OCI-LY7 (cell line): ENCODE measurements around the gene SEMA6B. TPM values are rescaled to one million over a fixed set of nuclear protein-coding genes. Genes with fewer than 3 reads are reported as not detected.

ENCODE experiments used
- BruUV-seq: library from RNA; stranded (reverse); fragments of 400-500 nt; replicated peaks from 2 replicates; lab custom pipeline; 2021; lab: Mats Ljungman, UMichigan
- CTCF ChIA-PET: fragments of 300-600 bp; sonication (Branson Sonifier 250); formaldehyde crosslinking; loops from one replicate; lab custom pipeline; 2022; ENCODE audit warnings: antibody characterized with exemption; ENCODE audit not compliant: unreplicated experiment; lab: Charles Lee
- POLR2A ChIA-PET: fragments of 300-600 bp; sonication (Branson Sonifier 250); formaldehyde crosslinking; loops from one replicate; lab custom pipeline; 2022; ENCODE audit warnings: antibody characterized with exemption; lab: Charles Lee
- DNase-seq: peaks from one replicate; pipeline ENCODE4 v3.0.0-alpha.2; 2015; ENCODE audit warnings: low spot score
- H2AFZ ChIP-seq: fragments of 200-600 bp; sonication (generic), shearing (Covaris generic); 2 replicates; pipeline ENCODE4 v1.6.1; 2014; ENCODE audit warnings: mild to moderate bottlenecking, antibody characterized with exemption, low read length, moderate library complexity
- H3K27ac ChIP-seq: fragments of 200-600 bp; sonication (generic); 2 replicates; pipeline ENCODE4 v1.5.1; 2014; ENCODE audit warnings: mixed run types, low read depth, mild to moderate bottlenecking, moderate library complexity, low read length, inconsistent platforms; ENCODE audit not compliant: poor library complexity, severe bottlenecking
- H3K36me3 ChIP-seq: fragments of 200-600 bp; sonication (generic); 2 replicates; pipeline ENCODE4 v1.6.1; 2014; ENCODE audit warnings: mild to moderate bottlenecking, antibody characterized with exemption, low read length, moderate library complexity, mixed read lengths; ENCODE audit not compliant: insufficient read depth
- H3K4me1 ChIP-seq: fragments of 200-600 bp; sonication (generic); 2 replicates; pipeline ENCODE4 v1.5.1; 2014; ENCODE audit warnings: mild to moderate bottlenecking, low read length; ENCODE audit not compliant: insufficient read depth, poor library complexity, severe bottlenecking
- H3K4me2 ChIP-seq: fragments of 200-600 bp; sonication (generic); 2 replicates; pipeline ENCODE4 v1.6.1; 2014; ENCODE audit warnings: mild to moderate bottlenecking, low read length
- H3K4me3 ChIP-seq: fragments of 200-600 bp; sonication (generic); 2 replicates; pipeline ENCODE4 v1.5.1; 2014; ENCODE audit warnings: mild to moderate bottlenecking, low read depth, low read length; ENCODE audit not compliant: poor library complexity, severe bottlenecking
- H3K79me2 ChIP-seq: fragments of 200-600 bp; sonication (generic); 2 replicates; pipeline ENCODE4 v1.6.1; 2016; ENCODE audit warnings: low read depth, mild to moderate bottlenecking, low read length, moderate library complexity, mixed read lengths; ENCODE audit not compliant: insufficient read depth
- H3K9me2 ChIP-seq: fragments of 200-600 bp; sonication (generic); 2 replicates; pipeline ENCODE4 v1.6.1; 2016; ENCODE audit warnings: mild to moderate bottlenecking, low read length, mixed read lengths; ENCODE audit not compliant: insufficient read depth
- H3K9me3 ChIP-seq: fragments of 200-600 bp; sonication (generic); 2 replicates; pipeline ENCODE4 v1.6.1; 2014; ENCODE audit warnings: mild to moderate bottlenecking, mixed run types, low read length, mixed read lengths
- H4K20me1 ChIP-seq: fragments of 200-600 bp; sonication (generic); 2 replicates; pipeline ENCODE4 v1.6.1; 2014; ENCODE audit warnings: mild to moderate bottlenecking, antibody characterized with exemption, low read length, moderate library complexity, mixed read lengths; ENCODE audit not compliant: insufficient read depth
- EZH2phosphoT487 ChIP-seq: fragments of 200-600 bp; sonication (generic); IDR thresholded peaks from 2 replicates; pipeline ENCODE4 v1.6.1; 2018; ENCODE audit warnings: low read depth, borderline replicate concordance, mild to moderate bottlenecking, mixed run types, antibody characterized with exemption, low read length, moderate library complexity, mixed read lengths
- intact Hi-C: fragments of 100-400 bp; cut with micrococcal nuclease; formaldehyde crosslinking; loops from one replicate; pipeline ENCODE4 v1.10.0; 2022; ENCODE audit not compliant: unreplicated experiment
- total RNA-seq, 2 experiments: library from RNA; depleted of rRNA in 1 of 2; stranded (reverse); fragments of >200 nt in 1 of 2; shearing (Covaris generic) in 1 of 2; gene quantifications; 2 replicates each; pipeline ENCODE4 v1.2.3, GENCODE V29; 2014 to 2022
- TF ChIP-seq, protein P1 (sequence below): fragments of 200-600 bp; sonication (generic); conservative IDR thresholded peaks from 2 replicates; pipeline ENCODE4 v1.5.1; 2014; ENCODE audit warnings: mild to moderate bottlenecking, antibody characterized with exemption, low read length, moderate library complexity, mixed read lengths

SEMA6B gene
- total RNA-seq, 2 experiments from 2014 or later = not detected

DNA sequence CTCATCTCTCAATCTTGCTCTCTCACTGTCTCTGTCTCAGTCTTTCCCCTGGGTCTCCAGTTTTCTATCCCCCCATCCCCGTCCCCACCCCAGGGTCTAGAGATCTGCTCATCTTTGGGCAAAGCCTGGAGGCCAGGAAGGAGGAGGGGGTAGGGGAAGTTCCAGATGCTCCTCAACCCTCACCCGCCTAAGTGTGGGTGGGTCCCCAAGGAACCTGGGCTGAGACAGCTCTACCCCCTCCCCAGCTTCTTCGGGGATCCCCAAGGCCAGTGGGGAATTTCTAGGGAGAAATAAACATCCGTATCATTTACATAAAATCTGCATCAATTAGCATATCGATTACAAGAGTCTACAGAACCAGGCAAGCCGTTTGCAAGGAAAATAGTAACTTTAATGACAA, 31.8 kb upstream of the SEMA6B start:
- Histone ChIP-seq H3K4me1 (no peaks in the 10 kb centered on the region), H2AFZ (no peak overlapping the region), H3K4me2 (no peak overlapping the region), H3K79me2 (no peaks in the 10 kb centered on the region), H4K20me1 (no peaks in the 10 kb centered on the region), H3K9me2 (no peaks in the 10 kb centered on the region), H3K36me3 (no peaks in the 10 kb centered on the region), H3K4me3 (no peak overlapping the region), H3K27ac (no peak overlapping the region), H3K9me3 (no peaks in the 10 kb centered on the region)
- intact Hi-C loops = no loop called here
- POLR2A ChIA-PET = interaction anchor here (0.6 kb wide), 1 partner anchor 134 kb away, joined by 3 read pairs; the partner anchor contains the start of gene UBXN6
- no TSS peak for BruUV-seq
- no peak for DNase-seq
- TF ChIP-seq EZH2phosphoT487 = no peak
- TF ChIP-seq, protein P1, sequence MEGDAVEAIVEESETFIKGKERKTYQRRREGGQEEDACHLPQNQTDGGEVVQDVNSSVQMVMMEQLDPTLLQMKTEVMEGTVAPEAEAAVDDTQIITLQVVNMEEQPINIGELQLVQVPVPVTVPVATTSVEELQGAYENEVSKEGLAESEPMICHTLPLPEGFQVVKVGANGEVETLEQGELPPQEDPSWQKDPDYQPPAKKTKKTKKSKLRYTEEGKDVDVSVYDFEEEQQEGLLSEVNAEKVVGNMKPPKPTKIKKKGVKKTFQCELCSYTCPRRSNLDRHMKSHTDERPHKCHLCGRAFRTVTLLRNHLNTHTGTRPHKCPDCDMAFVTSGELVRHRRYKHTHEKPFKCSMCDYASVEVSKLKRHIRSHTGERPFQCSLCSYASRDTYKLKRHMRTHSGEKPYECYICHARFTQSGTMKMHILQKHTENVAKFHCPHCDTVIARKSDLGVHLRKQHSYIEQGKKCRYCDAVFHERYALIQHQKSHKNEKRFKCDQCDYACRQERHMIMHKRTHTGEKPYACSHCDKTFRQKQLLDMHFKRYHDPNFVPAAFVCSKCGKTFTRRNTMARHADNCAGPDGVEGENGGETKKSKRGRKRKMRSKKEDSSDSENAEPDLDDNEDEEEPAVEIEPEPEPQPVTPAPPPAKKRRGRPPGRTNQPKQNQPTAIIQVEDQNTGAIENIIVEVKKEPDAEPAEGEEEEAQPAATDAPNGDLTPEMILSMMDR = no peak
- CTCF ChIA-PET = no interaction called here

DNA sequence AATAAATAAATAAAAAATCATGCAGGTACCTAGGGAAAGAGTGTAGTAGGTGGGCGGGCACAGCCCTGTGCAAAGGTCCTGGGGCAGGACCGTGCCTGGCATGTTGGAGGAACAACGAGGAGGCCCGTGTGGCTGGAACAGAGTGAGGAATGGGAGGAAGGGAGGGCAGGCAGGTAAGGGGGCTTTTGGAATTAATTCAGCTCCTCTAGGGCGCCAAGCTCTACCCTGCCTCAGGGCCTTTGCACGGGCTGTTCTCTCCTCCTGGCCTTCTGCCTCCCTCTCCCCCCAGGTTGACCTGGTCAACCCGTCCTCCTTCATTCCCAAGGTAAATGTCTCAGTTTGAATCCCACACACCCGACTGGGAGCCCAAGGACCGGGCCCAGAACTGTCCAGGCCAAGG, 31.1 kb upstream of the SEMA6B start:
- ChIA-PET CTCF (interaction anchor here (0.6 kb wide), 1 partner anchor 46 kb away, joined by 3 read pairs; no protein-coding TSS in a partner anchor), POLR2A (no interaction called here)
- DNase-seq = no peak
- no peak overlapping the region for H3K27ac ChIP-seq
- TF ChIP-seq, protein P1 = no peak
- no peak for TF ChIP-seq EZH2phosphoT487
- no peaks in the 10 kb centered on the region for H3K9me2 ChIP-seq
- no peaks in the 10 kb centered on the region for H3K4me1 ChIP-seq
- no peak overlapping the region for H3K4me3 ChIP-seq
- H3K9me3 ChIP-seq = no peaks in the 10 kb centered on the region
- H3K36me3 ChIP-seq = no peaks in the 10 kb centered on the region
- H3K4me2 ChIP-seq = no peak overlapping the region
- no peaks in the 10 kb centered on the region for H3K79me2 ChIP-seq
- no TSS peak for BruUV-seq
- H4K20me1 ChIP-seq = no peaks in the 10 kb centered on the region
- intact Hi-C loops = no loop called here
- no peak overlapping the region for H2AFZ ChIP-seq

DNA sequence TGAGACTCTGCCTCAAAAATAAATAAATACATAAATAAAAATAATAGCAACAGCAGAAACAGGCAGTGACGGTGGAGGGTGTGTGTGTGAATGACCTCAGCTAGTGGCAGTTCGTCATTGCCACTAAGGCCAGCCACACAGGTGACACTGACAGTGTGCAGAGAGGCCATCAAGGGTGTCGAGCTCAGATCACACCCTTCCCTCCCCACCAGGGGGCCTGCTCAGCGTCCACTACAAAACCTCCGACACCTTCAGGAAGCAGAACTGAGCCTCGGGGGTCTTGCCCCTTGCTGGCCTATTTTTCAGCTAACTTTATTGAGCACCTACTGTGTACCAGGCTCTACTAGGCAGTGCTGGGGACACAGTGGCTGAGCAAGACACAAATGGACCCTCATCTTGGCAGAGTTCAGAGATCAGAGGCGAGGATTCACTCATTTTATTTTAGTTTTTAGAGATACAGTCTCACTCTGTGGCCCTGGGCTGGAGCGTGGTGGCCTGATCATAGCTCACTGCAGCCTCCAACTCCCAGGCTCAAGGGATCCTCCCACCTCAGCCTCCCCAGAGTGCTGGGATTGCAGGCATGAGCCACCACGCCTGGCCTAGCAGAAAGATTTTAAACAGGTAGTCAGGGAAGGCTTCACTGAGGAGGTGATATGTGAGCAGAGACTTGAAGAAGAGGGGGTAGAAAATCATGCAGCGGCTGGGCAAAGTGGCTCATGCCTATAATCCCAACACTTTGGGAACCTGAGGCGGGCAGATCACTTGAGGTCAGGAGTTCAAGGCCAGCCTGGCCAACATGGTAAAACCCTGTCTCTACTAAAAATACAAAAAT, 30.3 kb upstream of the SEMA6B start:
- intact Hi-C loops = no loop called here
- TF ChIP-seq, protein P1 = peak; percentile 74
- TF ChIP-seq EZH2phosphoT487 = no peak
- H2AFZ ChIP-seq = no peak overlapping the region; the same call in 1 of the 2 replicates
- BruUV-seq = no TSS peak
- H4K20me1 ChIP-seq = no peaks in the 10 kb centered on the region
- no peak overlapping the region for H3K4me2 ChIP-seq
- no peak overlapping the region for H3K4me3 ChIP-seq
- H3K4me1 ChIP-seq = no peaks in the 10 kb centered on the region
- no peaks in the 10 kb centered on the region for H3K36me3 ChIP-seq
- no peaks in the 10 kb centered on the region for H3K9me3 ChIP-seq
- H3K79me2 ChIP-seq = no peaks in the 10 kb centered on the region
- no peaks in the 10 kb centered on the region for H3K9me2 ChIP-seq
- ChIA-PET CTCF (interaction anchor here (0.6 to 0.9 kb wide), 2 partner anchors 47 kb away, joined by 3 read pairs; no protein-coding TSS in a partner anchor), POLR2A (no interaction called here)
- no peak overlapping the region for H3K27ac ChIP-seq
- peak; percentile 58 for DNase-seq
